ENCODE measurements around the gene PNPLA3.

Gene PNPLA3

GRCh38 chr22:43925433-43926348 lies 2.1 kb downstream of the PNPLA3 start:
- no peak for DNase-seq

DNA sequence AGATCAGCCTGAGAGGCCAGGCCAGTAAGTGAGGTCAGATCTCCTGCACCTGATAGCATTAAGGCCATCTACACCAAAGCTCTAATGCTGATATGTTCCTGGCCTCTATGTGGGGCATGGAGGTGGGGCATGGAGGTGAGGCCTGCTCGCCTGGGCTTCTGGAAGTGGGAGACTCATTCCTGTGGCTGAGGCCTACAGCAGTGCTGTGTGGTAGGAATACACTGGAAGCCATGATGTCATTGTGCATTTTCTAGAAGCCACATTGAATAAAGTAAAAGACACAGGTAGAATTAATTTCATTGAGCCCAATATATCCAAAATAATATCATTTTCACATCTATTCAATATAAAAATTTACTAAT lies 2.7 kb downstream of the PNPLA3 start:
- DNase-seq, result no peak

GRCh38 chr22:43928468-43928867 lies 4.9 kb downstream of the PNPLA3 start:
- DNase-seq, result no peak

- DNase-seq, result no peak
Measured at GRCh38 chr22:43928908-43929307, 5.3 kb downstream of the PNPLA3 start.

DNA sequence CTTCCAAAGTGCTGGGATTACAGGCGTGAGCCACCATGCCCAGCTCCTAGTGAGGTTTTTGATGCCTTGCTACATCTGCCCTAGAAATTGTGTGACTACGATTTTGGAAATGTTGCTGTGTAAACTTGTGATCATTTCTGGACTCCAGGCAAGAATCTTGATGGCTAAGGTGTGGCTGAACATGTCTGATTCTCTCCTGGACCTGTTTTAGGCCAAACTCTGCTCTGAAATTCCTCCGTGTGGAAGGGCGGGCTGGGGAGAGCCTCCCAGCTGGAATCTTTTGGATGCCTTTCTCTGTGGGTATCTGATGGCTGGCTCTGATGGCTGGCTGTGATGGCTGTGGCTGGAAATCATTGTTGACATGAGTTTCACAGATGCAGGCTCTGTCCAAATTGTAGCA lies 8.2 kb downstream of the PNPLA3 start:
- DNase-seq, result no peak

DNA sequence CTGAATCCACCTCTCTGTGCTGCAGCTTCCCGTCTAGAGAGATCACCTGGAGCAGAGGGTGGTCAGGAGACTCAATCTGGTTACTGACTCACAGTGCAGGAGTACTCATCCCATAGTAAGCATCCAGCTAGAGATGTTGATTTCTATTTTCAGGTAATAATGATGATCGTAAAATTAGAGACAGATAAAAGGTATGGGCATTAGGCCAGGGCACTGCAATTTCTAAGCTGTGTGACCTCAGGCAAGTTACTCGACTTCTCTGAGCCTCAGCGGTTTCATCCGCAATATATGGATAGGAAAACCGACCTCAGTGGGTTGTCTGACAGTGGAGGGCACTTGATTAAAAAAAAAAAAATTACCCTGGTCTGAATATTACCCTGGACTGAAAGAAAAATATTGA lies 17.8 kb downstream of the PNPLA3 start:
- no peak for DNase-seq

- no peak for DNase-seq
Measured at GRCh38 chr22:43944670-43945430, 21.2 kb downstream of the PNPLA3 start.

GRCh38 chr22:43945632-43946383 lies 22.2 kb downstream of the PNPLA3 start:
- DNase-seq, result peak; percentile 69 to 74

DNA sequence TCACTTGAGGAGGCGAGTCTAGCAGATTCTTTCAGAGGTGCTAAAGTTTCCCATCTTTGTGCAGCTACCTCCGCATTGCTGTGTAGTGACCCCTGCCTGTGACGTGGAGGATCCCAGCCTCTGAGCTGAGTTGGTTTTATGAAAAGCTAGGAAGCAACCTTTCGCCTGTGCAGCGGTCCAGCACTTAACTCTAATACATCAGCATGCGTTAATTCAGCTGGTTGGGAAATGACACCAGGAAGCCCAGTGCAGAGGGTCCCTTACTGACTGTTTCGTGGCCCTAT lies 22.7 kb downstream of the PNPLA3 start:
- DNase-seq, result no peak

DNA sequence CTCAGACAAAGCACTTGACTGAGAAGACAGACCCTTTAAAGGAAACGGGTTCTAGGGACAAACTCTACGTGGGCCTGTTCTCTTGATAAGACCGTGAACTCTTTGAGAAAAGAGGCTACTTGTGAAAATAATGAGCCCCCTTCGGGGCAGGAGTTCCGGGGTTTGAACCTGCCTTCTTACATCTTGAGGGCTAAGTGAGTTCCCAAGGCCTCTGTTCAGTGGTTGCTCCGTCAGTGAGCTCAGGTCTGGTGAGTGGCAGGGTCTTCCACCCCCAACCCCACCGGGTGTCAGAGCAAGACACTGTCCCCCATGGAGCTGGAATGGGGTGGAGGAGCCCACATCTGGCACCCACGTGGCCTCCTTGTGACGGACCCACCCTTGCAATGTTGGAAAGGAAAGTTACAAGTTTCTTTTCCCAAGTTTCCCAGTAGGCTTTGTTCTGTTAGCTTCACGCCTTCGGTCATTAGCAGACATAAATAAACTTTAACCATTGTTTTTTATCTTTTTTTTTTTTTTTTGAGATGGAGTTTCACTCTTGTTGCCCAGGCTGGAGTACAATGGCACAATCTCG lies 25.3 kb downstream of the PNPLA3 start:
- no peak for DNase-seq

DNA sequence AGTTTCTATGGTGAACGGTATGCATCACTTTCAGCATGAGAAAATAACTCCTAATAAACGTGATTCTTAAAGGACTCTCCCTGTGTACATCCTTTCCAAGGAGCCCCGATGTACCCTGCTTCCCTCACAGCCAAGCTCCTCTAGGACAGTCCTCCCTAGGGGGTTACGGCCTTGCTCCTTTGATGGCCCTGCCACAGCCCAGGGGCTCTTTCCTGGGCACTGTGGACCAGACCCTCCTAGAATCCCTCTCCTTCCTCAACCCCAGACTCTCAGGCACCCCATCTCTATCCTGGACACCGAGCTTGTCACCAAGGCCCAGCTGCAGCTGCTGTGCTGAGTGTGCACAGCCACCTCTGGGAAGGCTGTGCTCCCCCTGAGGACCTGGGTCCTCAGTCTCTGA lies 27.8 kb downstream of the PNPLA3 start:
- DNase-seq, result no peak

DNA sequence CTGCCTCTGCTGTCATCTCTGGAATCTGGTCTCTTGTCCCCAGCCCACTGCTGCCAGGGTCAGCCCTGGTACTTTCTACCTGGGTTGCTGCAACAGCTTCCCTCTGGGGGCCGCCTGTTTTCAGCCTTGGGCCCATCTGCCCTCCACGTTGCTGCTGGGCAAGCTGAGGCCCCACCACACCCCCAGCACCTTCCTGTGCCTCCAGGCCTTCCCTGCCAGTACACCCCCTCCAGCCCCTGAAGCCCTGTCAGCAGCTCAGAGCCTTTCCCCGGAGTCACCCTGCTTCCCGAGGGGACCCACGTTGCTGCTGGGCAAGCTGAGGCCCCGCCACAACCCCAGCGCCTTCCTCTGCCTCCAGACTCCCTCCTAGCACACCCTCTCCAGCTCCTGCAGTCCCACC lies 28.4 kb downstream of the PNPLA3 start:
- no peak for DNase-seq

GRCh38 chr22:43953988-43954785 lies 30.6 kb downstream of the PNPLA3 start:
- peak in 1 of 2 donors; percentile 1 for DNase-seq

DNA sequence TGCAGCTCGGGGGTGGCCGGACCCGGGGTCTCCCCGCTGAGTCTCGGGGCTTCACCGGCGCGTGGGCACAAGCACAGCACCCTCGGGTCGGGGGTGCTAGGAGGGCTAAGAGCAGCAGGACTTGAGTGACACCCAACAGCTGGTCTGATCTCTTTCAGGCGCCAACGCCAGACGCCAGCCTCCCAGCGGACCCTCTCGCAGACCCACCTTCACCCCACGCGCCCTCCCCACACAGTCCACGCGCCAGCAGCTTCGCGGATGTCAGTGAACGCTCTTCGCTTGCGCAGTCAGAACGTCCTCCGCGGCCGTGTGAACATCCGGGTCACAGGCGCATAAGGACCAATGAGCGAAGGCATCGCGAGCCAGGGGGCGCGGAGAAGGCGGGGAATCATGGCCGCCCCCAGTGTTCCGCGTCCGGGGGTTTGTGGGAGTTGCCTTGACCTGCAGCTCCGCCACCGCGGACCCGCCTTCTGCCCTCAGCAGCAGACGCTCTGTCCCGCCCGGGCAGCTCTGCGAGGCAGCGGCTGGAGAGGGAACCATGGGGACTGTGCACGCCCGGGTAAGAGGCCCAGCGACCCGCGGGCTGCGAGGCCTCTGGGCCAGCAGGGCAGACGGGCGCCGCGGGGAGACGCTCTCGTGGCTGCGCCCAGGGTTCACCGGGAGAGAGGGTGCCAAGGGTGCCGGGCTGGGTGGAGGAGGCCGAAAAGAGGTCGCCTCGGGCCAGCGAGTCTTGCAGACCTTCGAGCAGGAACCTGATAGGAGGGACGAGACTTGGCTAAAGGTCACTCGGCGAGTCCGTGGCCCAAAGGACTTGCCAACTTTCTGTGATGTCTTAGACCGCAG lies 31.7 kb downstream of the PNPLA3 start, which contains the start of gene SAMM50:
Gene SAMM50, plus strand, starts transcription at position 403 of the 843 bp plus-strand sequence. Its CDS starts 136 bp downstream, at position 539.
- DNase-seq, result peak; percentile 83 to 84

DNA sequence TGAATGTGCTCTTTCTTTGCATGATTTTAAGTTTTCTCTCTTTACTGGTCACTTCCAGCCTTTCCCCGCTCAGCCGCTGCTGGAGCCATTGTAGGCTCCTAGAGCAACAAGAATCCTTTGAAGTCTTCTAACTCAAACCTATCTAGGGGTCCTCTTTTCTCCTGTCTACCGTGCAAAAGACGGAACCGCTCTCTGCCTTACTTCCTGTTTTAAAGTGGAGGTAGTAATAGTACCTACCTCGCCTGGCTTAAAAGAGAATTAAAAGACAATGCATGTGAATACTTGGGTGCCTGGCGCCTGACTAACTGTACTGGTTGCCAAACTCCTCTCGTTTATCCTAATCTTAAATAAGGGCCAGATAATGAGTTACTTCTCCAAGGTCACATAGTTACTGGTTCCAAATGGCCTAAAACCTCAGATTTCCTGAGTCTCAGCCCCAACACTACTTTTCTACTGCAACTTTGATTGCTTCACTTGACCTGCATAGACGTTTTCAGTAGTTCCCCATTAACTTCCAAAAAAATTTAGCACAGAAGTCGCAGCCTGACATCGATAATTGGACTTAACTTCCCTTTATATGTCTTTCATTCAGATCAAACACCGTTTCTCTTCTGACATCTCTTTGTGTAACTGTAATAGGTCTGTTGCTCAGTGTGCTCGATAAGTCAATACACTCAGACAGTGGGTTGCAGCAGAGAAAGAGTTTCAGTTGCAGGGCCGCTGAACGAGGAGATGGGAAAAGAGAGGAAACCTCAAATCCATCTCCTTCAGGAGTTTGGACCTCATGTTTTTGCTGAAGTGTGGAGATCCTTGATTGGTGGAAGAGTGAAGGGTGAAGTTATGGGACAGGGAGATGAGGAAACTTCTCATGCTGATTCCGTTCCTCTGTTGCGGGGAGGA lies 32.5 kb downstream of the PNPLA3 start:
- DNase-seq, result no peak

DNA sequence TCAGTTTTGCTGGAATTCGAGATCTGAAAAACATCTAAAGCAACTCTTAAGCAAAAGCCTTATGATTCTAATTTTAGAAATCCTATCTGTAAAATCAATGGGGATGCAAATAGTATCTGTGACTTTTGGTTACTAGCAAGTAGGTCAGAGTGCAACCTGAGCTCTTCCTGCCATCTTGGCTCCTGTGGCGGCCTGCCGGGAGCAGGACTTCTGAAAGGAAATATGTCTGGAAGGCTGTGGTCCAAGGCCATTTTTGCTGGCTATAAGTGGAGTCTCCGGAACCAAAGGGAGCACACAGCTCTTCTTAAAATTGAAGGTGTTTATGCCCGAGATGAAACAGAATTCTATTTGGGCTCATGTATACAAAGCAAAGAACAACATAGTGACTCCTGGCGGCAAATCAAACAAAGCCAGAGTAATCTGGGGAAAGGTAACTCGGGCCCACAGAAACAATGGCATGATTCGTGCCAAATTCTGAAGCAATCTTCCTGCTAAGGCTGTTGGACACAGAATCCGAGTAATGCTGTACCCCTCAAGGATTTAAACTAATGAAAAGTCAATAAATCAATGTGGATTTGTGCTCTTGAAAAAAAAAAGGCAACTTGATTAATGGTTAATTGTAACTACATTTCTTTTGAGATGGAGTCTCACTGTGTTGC lies 33.3 kb downstream of the PNPLA3 start:
- DNase-seq, result no peak

- DNase-seq, result no peak
Measured at GRCh38 chr22:43957871-43958270, 34.3 kb downstream of the PNPLA3 start.

DNA sequence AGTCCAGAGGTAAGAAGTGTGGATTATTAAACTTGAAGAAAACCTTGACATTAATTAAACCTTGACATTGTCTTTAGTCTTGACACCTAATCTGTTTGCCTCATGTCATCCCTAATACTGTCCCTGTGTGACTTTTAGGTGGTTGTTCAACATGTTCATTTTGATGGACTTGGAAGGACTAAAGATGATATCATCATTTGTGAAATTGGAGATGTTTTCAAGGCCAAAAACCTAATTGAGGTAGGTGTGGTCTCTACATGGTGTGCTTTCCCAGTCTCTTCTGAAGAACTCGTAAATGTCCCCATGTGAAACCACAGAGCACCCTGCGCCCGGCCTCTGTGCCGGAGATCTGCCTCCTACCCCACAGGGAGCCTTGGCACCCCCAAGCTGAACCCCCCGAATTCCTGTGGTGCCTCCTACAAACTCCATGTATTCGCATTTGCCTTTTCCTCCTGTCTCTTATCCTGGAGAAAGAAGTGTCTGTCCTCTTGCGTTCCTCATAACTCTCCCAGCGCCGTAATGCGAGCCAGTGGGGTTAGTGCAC lies 40.8 kb downstream of the PNPLA3 start:
- no peak for DNase-seq

DNA sequence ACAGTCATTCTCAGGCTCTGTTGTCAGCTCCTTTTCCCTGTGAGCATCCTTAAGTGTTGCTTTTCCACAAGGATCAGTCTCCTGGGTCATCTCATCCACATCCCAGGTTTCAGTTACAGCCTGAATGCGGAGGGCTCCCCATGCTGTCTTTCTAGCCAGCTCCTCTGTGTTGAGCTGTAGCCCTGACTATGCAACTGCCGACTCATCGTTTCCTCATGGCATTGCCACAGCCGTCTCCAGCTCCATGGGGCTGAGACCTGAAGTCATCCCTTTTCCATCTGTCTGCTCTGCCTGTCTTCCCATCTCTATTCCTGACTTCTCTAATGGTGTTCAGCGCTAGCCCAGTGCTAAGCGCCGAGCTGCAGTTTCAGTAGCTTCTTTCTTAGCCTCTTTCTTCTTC lies 43.5 kb downstream of the PNPLA3 start:
- DNase-seq, result no peak

Data from stimulated activated CD4-positive, alpha-beta T cell treated with anti-CD3 and anti-CD28 coated beads, Interleukin-2, amount 100 ng/mL, for 48 hours (primary cell).